Measurements from ENCODE around the gene RASSF10.

Gene RASSF10

DNA sequence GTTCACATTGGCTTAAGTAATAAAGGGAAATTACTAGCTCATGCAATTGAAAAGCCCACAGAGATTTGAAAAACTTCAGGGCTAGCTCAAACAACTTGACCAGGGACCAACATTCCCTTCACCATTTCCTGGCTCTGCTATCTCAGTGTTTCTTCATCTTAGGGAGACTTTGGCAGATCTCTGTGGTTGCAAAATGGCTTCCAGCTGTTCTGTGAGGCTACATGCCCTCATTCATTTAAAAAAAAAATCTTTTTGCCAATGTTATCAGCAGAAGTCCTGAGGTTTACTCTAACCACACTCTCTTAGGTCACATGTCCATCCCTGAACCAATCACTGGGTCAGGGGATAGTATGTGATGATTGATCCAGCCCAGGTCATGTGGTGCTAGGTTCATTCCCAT lies 13.9 kb upstream of the RASSF10 start:
- no peak for DNase-seq

GRCh38 chr11:12995823-12996222 lies 13.3 kb upstream of the RASSF10 start:
- DNase-seq, result no peak

DNA sequence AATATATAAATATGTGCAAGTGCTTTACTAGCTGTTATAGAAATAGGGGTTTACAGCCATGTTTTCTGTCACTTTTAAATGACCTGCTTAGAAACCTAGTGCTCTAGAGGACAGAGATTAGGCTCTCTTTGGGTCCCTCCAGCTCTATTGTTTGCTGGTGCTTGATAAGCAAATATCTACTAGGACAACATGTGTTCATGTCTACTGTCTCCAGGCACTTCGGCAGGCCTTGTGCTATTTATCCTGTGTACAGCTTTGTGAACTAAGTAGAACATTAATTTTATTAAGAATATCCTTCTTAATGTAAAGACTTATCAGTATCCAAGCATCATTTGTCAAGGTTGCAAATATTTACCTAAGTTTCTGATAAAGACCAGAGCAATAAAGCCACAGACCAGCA lies 11.9 kb upstream of the RASSF10 start:
- DNase-seq, result no peak

DNA sequence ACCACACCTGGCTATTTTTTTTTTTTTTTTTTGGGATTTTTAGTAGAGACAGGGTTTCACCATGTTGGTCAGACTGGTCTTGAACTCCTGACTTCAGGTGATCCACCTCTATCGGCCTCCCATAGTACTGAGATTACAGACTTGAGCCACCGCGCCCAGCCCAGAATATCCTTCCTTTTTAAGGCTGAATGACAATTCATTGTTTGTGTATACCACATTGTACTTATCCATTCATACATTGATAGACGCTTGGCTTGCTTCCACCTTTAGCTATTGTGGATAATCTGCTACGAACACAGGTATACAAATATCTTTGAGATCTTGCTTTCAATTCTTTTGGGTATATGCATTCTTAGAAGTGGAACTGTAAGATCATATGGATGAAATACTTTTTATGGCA lies 10.8 kb upstream of the RASSF10 start:
- no peak for DNase-seq

GRCh38 chr11:12999597-12999996 lies 9.5 kb upstream of the RASSF10 start:
- no peak for DNase-seq

DNA sequence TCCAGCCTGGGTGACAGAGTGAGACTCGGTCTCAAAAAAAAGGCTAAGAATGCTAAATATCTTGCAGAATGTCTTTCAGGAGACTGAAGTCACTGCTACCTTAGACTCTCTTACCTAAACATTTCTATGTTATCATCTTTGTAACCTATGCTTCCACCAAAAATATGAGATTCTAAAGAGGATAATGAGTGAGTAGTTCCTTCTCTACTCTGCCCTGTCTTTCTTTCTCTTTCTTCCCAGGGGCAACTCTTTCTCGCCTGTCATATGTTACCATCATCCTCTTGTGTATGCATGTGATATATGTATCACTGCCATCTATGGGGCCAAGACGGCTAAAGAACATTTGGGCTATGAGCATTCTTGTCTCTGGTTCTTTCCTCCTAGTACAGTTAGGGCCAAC lies 9.0 kb upstream of the RASSF10 start:
- DNase-seq, result no peak

DNA sequence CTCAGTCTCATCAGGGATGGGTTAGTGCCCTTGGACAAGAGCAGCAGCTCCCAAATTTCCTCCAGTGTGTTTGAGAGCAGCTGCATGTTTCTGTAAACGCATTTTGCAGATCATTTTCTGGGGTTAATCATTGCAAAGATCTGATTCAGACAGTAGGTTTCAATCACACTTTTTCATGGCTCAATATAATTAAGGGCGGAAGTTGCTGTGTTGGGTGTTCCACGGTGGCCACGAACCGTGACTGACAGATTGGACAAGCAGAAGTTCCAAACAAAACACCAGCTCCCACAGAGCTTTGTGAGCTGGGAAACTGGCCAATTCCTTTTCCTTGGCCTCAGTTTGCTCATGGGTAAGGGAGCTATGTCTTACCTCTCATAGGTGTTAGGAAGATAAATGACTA lies 8.4 kb upstream of the RASSF10 start:
- no peak for DNase-seq

DNA sequence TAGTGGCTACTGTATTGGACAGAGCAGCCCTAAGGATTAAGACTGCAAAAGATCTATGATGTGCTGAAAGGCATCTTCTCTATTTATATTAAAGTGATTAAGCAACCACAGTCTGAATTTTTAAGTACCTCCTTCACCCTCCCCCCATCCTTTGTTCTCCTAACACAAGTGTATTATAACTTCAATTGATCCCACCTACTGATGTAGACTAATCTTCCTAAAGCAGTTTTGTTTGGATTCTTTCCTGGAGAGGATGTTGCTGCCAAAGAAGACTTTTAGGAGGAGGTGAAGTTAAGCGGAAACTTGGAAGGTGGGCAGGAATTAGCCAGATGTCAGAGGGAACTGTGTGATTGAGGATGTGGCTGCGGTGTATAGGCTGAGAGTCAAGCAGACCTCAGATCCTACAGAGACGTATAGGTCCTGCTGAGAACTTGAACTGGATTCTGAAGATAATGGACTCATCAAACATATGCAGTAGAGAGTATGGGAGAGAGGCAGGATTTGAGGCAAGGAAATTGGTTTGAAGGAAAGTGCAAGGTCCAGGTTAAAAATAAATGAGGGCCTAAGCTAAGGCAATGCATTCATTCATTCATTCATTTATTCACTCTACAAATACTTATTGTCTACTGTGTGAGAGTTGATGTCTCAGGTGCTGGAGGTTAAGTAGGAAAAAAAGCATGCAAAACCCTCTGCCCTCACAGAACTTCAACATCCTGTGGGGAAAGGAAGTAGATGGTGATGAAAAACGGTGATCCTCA lies 5.2 kb upstream of the RASSF10 start:
- DNase-seq, result no peak

GRCh38 chr11:13007182-13008060 lies 1.7 kb upstream of the RASSF10 start:
- DNase-seq, result no peak

DNA sequence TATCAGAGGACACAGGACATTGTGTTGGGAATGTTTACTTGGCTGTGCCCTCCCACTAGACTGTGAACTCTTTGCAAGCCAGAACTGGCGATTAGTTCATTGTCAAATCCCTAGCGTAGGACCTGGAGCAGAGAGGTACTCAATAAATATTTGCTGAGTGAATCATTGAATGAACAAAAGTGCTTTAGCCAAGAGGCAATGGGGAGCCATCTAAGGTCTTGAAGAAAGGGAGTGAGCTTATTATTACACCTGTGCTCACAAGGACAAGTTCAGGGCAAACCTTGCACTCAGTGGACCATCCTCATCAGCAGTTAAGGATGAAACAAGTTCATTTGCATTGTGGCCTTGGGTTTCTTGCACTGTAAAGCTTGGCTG lies 1.1 kb upstream of the RASSF10 start:
- no peak for DNase-seq

DNA sequence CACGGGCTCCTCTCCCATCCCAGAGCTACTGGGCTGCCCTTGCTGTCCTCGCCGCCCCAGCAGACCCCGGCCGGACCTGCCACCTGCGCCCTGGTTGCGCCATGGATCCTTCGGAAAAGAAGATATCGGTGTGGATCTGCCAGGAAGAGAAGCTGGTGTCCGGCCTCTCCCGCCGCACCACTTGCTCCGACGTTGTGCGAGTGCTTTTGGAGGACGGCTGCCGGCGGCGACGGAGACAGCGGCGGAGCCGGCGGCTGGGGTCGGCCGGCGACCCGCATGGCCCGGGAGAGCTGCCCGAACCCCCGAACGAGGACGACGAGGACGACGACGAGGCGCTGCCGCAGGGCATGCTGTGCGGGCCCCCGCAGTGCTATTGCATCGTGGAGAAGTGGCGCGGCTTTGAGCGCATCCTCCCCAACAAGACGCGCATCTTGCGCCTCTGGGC lies 382 bp downstream of the RASSF10 start:
- no peak for DNase-seq

GRCh38 chr11:13009921-13010748 lies 1.0 kb downstream of the RASSF10 start:
- no peak for DNase-seq

- no peak for DNase-seq
These were observed 1.8 kb downstream of the RASSF10 start for GRCh38 chr11:13010749-13011465.

DNA sequence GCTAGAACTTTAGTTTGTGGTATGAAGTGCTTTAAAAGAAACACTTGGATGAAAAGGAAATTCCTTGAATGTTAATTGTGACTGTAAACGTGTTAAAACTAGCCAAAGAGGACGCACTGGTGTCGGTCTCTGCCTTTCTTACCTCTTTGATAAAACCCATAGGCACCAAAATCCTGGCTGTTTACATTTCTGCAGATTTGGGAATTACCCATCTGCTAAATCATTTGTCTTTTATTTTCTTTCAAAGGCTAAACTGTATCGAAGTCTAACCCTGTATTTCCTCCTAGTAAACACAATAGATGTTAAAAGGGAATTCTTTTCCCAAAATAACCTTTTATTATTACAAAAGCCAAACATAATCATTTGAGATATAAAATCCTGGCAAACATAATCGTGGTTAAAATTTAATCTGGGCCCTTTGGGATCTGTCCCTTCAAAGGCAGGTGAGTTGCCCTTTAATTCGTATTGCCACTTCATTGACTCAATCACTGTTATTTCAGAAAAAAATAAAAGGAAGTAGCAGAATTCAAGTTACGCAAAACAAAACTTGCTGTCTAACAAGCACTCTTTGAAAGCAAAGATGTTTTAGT lies 2.4 kb downstream of the RASSF10 start:
- no peak for DNase-seq

- DNase-seq, result no peak
These were observed 3.0 kb downstream of the RASSF10 start for GRCh38 chr11:13012056-13012661.

DNA sequence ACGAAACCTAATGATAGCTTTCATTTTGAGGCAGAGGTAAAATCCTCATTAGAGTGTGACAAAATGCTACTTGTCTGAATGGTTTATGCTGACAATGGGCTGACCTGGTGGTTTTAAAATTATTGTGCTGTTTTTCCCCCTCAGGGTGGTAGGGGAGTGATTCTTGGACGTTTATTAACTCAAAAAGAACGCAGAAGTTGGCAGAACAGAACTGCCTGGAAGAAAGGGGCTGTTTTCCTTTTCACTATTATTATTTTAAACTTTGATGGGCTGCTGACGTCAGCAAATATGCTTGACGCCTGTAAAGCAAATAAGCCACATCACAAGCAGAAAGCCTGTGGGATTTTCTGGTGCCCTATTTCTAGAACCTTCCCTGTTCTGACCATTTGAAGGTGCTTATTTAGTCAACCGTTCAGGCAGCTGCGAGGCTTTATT lies 4.0 kb downstream of the RASSF10 start:
- no peak for DNase-seq

GRCh38 chr11:13015753-13016152 lies 6.6 kb downstream of the RASSF10 start:
- DNase-seq, result no peak

GRCh38 chr11:13016415-13016814 lies 7.3 kb downstream of the RASSF10 start:
- DNase-seq, result no peak

GRCh38 chr11:13019313-13019712 lies 10.2 kb downstream of the RASSF10 start:
- no peak for DNase-seq

GRCh38 chr11:13023423-13023822 lies 14.3 kb downstream of the RASSF10 start:
- DNase-seq, result no peak

GRCh38 chr11:13026722-13027121 lies 17.6 kb downstream of the RASSF10 start:
- no peak for DNase-seq

DNA sequence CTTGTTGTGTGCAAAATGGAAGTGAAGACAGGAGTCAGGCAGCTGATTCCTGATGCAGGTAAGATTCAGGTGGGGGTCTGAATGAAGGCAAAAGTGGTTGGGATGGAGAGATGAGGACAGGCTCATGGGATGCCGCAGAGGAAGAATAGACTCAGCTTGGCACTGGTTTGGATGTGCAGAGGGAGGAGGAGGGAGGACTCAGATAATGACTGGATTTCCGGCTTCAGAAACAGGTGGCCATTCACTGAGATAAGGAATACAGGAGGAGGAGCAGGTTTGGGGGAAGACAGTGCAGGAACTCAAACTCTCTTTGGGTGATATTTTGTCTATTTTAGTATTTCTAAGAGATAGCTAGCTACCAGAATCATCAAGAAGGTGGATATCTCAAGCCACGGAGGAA lies 19.2 kb downstream of the RASSF10 start:
- no peak for DNase-seq

Data from activated naive CD4-positive, alpha-beta T cell treated with Interleukin-2 at 50 U/mL for 16 hours (primary cell).